GM18511 (cell line): ENCODE measurements around the gene HDAC8.
"Not testable (repeated sequence)": the region's sequence is repeated elsewhere in the genome, so short reads cannot be mapped to it uniquely, and the experiment has no call there.

ENCODE experiments used
- ATAC-seq: cut with Tn5 transposase; IDR thresholded peaks from one replicate; pipeline ENCODE4 v1.9.1; 2021; ENCODE audit warnings: mild to moderate bottlenecking, moderate library complexity; ENCODE audit not compliant: unreplicated experiment

The HDAC8 gene

DNA sequence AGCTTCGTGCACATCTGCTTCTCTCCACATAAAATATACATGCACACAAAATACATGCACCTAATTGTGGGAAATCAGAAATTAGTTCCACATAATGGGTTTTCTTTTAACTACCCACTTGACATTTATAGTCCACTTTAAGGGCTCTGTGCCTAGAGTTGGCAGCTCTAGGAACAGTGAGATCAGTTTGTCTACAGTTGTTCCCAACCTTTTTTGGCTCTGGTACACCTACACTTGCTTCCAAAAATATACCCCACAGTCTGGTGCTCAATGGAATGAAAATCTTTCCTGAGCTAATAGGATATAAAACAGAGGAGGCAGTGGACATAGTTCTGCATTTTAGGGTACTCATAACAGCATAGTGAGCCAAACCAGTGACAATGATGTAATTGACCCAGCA, 36.1 kb downstream of the HDAC8 start:
- no peak for ATAC-seq

DNA sequence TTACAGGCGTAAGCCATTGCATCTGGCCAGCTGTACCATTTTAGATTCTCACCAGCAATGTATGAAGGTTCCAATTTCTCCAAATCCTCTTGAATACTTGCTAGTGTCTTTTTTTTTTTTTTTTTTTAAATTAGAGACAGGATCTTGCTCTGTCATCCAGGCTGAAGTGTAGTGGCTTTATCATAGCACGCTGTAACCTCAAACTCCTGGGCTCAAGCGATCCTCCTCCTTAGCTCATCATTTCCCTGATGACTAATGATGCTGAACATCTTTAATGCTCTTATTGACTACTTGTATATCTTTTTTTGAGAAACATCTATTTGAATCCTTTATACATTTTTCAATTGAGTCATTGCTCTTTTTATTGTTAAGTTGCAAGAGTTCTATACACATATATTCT, 40.3 kb downstream of the HDAC8 start:
- no peak for ATAC-seq

DNA sequence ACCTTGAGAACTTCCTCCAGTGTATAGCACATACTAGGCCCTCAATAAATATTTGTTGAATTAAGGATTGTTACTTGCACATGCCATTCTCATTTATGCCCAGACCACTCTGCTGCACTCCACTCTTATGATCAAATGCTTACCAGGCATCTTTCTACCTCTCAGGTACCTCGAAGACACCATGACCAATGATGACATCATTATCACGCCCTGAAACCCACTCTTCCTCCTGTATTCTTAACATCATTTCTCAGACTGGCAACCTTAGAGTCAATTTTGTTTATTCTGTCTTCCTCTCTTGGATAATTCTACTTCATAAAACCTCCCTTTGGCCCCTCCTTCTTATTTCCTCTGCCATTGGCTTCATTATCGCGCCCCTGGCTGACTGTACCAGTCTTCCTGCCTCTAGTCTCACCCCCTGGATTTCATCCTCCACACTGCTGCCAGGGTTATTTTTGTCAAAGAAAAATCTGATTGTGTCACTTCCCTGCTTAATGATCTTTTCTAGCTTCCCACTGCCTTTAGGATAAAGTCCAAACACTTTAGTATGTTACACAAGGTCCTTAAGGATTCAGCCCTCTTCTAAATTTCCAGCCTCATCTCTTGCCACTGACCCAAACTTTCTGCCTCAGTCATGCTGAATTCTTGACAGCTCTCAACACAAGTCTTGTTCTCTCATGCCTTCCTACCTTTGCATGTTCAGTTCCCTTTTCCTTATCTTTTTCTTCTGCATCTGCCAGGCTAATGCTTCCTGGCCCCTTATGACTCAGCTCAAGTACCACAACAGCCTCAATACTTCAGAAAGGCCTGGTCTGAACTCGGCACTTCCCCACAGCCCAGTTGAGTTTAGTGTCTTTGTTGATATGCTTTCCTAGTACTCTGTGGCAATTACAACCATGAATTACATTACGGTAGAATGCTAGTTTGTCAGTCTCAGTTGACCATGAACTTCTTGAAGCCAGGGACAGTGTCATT, 45.8 kb downstream of the HDAC8 start:
- no peak for ATAC-seq

DNA sequence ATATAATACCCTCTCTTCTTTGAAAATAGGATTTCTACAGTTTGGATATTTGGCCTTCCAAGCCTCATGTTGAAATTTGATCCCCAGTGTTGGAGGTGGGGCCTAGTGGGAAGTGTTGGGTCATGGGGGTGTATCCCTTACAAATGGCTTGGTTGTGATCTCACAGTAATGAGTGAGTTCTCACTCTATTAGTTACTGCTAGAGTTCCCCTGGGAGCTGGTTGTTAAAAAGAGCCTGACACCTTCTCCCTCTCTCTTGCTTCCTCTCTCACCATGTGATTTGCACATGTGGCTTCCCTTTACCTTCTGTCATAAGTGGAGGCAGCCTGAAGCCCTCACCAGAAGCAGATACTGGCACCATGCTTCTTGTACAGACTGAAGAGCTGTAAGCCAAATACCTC, 73.9 kb downstream of the HDAC8 start:
- no peak for ATAC-seq

DNA sequence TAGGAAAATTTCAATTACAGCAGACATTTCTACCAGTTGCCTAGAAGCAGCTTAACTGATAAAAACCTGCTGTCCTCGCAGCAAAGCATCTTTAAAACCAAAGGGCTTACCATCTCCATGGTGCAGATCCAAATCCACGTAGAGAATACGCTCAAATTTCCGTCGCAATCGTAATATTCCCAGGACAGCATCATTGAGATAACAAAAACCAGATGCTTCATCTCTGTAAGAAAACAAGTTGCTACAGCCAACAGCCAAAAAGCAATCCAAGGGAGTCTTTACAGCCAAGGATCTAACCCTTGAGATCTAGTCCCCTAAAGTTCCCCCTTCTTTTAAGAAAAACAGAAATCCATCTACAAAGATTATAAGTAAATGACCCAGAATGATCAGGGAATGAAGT, 77.6 kb downstream of the HDAC8 start:
- ATAC-seq: no peak

DNA sequence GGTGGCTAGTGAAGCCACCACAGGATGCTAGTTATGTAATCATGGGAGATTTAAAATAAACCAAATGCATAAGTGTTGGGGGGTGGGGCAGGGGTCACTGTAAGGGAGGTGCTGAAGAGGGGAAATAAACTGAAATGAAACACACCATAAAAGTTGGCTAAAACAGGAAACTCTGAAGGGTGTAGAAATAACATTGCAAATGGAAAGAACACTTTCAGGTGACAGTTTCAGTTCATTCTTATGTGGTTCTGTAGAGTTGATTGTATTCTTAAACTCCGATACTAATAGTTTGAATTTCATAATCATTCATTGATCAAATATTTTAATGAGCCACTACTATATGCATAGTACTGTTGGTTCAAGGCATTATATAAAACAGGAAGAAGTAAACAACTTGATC, 80.1 kb downstream of the HDAC8 start:
- peak; percentile 94 for ATAC-seq

DNA sequence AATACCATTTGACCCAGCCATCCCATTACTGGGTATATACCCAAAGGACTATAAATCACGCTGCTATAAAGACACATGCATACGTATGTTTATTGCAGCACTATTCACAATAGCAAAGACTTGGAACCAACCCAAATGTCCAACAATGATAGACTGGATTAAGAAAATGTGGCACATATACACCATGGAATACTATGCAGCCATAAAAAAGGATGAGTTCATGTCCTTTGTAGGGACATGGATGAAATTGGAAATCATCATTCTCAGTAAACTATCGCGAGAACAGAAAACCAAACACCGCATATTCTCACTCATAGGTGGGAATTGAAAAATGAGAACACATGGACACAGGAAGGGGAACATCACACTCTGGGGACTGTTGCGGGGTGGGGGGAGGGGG, 82.4 kb downstream of the HDAC8 start:
- ATAC-seq: not testable (repeated sequence)

DNA sequence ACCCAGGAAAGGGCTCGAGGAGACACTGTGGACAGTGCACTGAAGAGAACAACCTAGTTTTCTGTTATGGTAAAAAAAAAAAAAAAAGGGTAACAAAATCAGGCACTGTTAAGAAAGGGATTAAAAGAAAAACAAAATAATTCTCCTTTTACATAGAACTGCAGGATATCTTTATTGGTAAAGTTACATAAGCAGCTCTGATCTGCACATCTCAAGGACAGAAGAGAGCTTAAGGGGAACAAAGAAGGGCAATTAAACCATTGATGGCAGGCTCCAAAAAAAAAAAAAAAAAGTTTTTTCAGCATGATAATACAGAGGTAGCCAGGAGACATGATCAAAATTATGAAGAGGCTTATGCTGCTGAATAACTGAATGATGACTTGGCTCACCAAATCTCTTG, 85.0 kb downstream of the HDAC8 start:
- ATAC-seq: no peak

DNA sequence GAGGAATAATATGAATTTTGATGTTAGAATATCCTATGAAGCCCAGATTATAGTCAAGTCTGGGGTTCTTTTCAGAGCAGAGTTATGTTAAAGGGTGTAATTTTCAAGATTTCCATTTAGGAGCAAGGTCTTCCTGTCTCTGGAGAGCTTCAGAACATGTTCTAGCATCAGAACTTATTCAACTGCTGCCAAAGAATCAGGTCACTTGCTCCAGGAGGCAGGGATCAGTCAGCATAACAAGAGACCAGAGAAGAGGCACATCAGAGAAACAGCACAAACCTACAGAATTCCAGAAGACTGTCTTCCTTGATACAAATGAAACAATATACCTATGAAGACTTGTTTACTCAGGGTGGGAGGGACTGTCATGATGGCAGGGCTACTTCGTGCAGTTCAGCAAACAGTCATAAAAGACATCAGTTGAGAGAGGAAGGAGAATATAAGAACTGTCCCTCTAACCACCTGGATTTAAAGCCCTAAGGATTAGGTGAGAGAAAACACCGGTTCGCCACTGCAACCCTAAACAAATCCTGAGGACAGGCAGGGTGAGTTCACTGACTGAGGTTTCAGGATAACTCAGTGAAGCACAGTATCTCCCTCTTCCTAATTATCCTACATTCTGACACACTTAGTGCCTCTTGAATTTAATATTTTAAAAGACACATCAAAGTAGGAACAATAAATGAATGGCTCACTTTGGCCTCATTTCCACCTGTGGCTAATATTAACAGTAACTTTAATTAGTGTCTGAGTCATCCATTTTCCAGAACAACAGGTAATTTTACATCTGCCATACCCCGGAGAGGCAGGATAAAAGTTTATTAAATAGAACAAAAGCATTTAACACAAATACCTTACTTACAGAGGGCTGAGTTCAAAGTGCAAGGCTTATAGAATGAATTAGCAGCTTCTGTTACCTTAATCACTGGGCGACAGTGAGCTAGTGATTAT, 93.0 kb downstream of the HDAC8 start:
- ATAC-seq: no peak

DNA sequence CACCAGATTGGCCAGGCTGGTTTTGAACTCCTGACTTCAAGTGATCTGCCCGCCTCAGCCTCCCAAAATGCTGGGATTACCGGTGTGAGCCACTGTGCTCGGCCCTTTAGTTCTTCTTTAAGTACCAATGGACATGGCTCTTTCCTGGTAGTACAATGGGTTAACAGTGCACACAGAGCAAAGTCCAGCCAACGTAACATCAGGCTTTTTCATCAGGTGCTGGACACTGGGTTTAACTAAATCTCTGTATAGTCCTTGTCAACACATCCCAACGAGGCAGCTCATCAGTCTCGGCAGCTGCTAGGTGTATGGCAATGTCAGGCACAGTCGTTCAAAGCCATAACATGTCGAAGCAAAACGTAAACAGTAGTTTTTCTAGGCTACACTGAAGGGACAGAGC, 93.8 kb downstream of the HDAC8 start:
- ATAC-seq: no peak

DNA sequence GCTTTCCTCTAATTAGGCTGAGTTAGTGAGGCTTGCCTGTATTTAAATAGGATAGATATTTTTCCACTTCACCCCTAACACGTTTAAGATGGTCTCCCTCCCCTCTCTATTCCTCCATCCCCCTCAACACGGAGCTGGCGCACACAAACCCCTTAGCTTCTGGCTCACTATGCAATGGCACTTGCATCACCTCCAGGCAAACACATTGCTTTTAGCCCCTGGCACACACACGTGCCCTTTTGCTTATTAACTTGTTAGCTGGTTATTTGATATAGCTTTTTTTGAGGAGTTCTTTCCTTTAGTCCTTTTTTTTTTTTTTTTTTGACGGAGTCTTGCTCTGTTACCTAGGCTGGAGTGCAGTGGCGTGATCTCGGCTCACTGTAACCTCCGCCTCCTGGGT, 94.3 kb downstream of the HDAC8 start:
- no peak for ATAC-seq

DNA sequence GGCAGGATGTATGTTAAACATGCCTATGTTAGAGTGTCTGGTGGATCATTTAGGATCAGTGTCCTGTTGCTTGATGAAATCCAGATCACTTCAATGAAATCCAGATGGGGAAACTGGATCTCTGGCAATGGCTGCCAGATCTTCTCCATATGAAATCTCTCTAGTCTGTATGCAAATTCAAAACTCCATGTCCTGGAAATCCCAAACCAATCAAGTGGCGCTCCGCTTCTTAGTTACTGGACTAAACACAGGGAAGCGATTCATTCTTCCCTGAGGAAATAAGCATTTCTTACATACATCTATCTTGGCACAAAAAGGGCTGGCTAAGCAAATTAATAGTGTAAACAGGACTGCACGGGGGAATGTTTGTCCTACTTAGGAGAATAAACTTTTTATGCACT, 94.9 kb downstream of the HDAC8 start:
- ATAC-seq: no peak

DNA sequence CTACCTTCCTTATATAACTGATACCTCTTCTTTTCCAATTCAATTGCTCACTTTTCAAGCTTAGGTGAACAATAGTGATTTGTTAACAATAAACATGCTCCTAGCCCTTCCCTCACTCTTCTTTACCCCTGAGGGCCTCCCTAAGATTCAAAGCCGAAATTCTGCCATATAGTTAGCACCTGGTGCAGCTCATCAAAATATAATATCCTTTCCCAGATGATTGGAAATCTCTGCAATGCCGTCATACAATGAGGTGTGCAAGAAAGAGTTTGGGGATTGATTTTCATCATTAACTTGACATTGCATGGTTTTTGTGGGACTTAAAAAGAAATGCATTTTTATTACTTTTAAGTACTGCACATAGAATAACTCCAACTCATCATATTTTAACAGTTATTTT, 95.3 kb downstream of the HDAC8 start:
- ATAC-seq: no peak

DNA sequence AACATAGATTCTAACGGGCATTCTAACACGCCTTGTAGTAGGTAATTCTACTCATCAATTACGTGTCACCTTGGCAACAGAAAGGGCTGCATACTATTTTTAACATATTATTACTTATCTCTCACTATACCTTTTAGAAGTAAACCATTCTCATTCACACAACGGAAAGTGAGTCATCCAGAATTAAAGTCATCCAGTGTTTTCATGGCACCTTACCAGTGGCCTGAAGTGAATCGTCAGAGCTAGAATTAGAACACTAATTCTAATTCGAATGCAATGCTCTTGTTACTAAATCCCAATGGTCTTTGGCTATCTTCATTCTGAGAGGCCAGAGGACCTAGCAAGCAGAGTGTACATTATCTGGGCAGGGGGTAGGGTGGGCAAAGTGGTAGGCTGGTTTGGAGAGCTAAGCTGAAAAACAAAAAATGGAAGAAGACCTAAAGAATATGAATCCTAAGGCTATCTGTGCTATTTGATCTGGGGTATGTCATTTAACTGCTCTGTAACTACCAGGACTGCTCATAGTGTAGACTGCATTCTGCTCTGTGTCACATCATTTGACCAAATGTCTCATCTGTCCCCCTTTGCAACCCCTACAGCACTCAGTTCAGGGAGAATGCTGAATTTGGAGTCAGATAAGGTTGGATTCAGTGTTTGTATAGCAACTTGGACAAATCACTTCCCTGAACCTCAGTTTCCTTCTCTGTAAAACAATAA, 96.5 kb downstream of the HDAC8 start:
- ATAC-seq: no peak

DNA sequence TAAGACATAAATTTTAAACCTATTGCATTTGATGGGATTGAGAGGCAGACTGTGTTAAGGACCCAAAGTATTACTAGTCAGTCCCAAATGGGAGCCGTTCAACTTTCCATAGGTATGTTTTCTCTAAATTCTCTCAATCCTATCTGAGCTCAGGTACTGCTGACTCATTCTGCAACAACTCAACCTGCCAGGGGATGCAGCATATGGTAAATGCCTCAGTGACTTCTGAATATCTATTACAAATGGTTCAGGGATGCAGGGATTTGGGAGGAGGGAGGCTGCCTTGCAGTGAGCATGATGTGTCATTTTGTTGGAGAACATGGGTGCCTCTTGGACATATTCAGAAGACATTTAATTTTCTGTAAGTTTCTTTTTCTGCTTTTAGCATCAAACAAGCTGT, 97.3 kb downstream of the HDAC8 start:
- ATAC-seq: no peak

DNA sequence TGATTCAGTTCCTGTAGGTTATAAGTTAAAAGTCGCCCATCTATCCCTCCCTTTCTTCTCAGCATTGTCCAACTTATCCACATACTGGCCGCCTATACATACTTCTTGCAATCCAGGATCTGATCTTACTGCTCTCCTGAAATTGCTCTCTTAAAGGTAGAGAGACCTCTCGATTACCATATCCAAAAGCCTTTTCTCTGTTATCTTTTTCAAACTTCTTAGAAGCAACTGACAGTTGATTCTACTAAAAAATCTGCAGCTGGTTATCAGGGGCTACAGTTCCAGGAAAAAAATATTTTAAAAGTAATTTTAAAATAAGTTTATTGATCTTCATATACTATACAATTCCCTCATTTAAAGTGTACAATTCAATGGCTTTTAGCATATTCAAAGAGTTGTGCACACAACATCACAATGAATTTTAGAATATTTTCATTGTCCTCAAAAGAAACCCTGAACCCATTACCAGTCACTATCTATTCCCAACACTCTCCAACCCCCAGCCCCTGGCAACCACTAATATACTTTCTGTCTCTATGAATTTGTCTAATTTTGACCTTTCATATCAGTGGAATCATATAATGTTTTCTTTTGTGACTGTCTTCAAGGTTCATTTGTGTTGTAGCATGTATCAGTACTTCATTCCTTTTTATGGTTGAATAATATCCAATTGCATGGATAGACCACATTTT, 102.0 kb downstream of the HDAC8 start:
- ATAC-seq: no peak

DNA sequence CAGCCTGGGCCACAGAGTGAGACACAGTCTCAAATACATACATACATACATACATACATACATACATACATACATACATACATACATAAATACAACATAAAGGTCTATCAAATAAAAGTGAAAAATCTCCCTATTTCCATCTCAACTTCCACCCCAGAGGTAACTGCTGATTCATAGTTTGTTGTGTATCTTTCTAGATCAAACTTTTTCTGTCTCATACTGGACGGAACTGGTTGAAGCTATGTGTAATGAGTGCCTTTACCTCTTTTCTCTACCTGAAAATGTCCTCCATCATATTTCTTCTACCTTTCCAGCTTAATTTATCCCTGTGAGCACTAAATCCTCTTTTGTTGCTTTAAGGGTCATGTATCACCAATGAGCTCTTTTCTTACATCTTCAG, 102.5 kb downstream of the HDAC8 start:
- ATAC-seq: no peak

DNA sequence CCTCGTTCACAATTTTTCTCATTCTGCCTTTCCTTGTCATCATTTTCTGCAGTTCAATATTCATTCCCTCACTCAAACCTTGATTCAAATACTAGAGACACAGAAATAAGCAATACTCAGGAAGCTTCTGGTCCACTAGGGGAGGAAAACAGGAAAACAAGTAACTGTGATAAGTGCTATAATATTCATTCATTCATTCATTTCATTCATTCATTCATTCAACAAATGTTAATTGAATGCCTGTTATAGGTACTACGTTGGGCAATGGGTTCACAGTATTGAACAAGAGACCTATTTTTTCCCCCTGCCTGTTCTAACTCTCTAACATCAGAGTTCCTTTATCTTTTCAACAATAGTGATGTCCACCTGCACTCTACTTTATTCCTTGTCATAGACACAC, 104.0 kb downstream of the HDAC8 start:
- no peak for ATAC-seq

DNA sequence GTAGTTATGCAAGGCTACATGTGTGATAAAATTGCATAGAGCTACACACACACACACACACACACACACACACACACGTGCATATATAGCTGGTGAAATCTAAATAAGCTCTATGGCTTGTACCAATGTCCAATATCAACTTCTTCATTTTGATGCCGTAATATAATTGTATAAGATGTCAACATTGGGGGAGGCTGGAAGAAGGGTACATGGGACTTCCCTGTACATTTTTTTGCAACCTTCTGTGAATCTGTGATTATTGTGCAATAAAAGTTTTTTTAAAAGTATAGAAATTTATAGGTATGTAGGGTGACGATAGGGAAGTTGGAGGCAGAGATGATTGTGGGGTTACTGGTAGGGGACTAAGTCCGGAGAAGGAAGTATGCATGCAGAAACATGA, 105.5 kb downstream of the HDAC8 start:
- no peak for ATAC-seq

DNA sequence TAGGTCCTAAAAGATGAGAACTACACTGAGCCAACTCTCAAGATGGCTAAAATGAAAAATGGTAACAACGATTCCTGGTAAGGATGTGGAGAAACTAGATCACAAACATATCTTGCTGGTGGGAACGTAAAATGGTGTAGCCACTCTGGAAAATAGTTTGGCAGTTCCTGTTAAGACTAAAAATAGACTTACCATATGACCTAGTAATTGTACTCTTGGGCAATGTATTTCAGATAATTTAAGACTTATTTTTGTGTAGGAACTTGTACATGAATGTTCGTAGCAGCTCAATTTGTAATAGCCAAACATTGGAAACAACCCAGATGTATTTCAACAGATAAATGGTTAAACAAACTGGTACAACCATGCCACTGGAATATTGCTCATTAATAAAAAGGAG, 106.2 kb downstream of the HDAC8 start:
- ATAC-seq: no peak

DNA sequence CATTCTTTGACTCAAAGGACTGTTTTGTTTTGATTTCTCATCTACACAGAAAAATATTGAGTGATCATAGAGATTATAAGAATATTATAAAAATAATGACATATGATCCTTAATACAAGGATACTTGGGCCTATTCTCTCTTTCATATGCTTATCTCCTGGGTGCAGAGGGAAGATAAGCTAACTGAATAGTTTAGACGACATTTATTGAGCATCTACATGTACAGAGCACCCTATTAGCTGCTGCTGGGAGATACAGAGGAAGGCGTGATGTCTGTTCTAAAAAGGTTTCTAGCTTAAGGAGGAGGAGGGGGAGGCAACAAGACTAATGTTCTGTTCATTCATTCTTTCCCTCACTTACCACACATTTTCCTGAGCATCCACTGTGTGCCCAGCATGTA, 106.8 kb downstream of the HDAC8 start:
- ATAC-seq: no peak
